BJ (cell line): ENCODE data around the gene DOCK10. TPM values are rescaled to one million over a fixed set of nuclear protein-coding genes. Genes with fewer than 3 reads are reported as not detected.
A peak's percentile ranks its signal among the peaks of the same experiment; 100 is the strongest.

Source experiments
- CTCF ChIA-PET: fragments of 350-600 bp; formaldehyde crosslinking; extraction: SDS; loops from one replicate; lab custom pipeline; 2021; ENCODE audit warnings: antibody characterized with exemption, inconsistent platforms; lab: Yijun Ruan, JAX
- POLR2A ChIA-PET: fragments of 300-600 bp; sonication (Branson Sonifier 250); formaldehyde crosslinking; extraction: SDS; loops from one replicate; lab custom pipeline; 2021; ENCODE audit warnings: antibody characterized with exemption; lab: Charles Lee
- DNase-seq: peaks from one replicate; pipeline ENCODE4 v3.0.0-alpha.2; 2011; ENCODE audit warnings: low read depth
- H3K27me3 ChIP-seq: 2 replicates; pipeline ENCODE4 v1.6.0; 2011; ENCODE audit warnings: low read length; ENCODE audit not compliant: control insufficient read depth, insufficient read depth
- H3K36me3 ChIP-seq: 2 replicates; pipeline ENCODE4 v1.5.1; 2011; ENCODE audit warnings: low read length; ENCODE audit not compliant: control insufficient read depth, insufficient read depth
- H3K4me3 ChIP-seq: 2 replicates; pipeline ENCODE4 v1.5.1; 2011; ENCODE audit warnings: low read depth, mild to moderate bottlenecking, control low read depth, low read length
- polyA plus RNA-seq: library from polyadenylated mRNA; depleted of rRNA; stranded (reverse); fragments of >200 nt; gene quantifications from 2 replicates; pipeline ENCODE4 v1.2.3, GENCODE V29; 2011
- TF ChIP-seq, protein P1 (sequence below): IDR thresholded peaks from 2 replicates; pipeline ENCODE4 v1.5.1; 2011; ENCODE audit warnings: low read depth, mild to moderate bottlenecking, control low read depth, inconsistent platforms, low read length, moderate library complexity; ENCODE audit not compliant: insufficient read depth

Gene DOCK10
- polyA plus RNA-seq, 1 experiment: 62.7 TPM

DNA sequence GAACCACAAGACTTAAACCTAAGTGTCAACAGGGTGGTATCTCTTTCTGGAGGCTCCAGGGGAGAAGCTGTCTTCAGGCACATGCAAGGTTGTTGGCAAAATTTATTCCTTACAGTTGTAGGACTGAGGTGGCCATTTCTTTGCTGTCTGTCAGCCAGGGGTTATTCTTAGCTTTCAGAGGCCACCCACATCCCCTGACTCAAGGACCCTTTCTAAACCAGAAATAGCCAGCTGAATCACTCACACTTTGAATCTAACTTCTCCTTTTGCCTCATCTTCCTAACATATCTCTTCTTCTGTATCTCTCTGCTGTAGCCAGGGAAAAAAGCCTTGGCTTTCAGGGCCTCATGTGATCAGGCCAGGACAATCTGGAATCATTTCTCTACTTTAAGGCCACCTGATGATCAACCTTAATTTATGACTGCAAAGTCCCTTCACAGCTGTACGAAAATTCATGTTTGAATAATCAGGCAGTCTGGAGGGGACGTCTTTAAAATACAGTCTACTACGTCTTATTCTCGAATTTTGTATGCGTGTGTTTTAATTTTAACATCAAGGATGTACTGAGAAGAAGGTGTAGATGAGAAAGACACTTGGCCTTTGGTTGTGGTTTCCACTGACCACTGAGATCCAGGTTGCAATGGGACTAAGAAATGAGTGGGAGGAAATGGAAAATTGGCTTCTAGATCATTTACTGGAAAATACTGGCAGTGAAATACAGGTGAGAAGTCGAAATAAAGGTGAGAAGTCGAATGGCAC is 90.4 kb downstream of the DOCK10 start:
- no peak for DNase-seq
- TF ChIP-seq, protein P1, sequence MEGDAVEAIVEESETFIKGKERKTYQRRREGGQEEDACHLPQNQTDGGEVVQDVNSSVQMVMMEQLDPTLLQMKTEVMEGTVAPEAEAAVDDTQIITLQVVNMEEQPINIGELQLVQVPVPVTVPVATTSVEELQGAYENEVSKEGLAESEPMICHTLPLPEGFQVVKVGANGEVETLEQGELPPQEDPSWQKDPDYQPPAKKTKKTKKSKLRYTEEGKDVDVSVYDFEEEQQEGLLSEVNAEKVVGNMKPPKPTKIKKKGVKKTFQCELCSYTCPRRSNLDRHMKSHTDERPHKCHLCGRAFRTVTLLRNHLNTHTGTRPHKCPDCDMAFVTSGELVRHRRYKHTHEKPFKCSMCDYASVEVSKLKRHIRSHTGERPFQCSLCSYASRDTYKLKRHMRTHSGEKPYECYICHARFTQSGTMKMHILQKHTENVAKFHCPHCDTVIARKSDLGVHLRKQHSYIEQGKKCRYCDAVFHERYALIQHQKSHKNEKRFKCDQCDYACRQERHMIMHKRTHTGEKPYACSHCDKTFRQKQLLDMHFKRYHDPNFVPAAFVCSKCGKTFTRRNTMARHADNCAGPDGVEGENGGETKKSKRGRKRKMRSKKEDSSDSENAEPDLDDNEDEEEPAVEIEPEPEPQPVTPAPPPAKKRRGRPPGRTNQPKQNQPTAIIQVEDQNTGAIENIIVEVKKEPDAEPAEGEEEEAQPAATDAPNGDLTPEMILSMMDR: no peak
- Histone ChIP-seq H3K27me3 (no peaks in the 10 kb centered on the region), H3K4me3 (no peak overlapping the region), H3K36me3 (no peaks in the 10 kb centered on the region)
- ChIA-PET CTCF (no interaction called here), POLR2A (no interaction called here)

DNA sequence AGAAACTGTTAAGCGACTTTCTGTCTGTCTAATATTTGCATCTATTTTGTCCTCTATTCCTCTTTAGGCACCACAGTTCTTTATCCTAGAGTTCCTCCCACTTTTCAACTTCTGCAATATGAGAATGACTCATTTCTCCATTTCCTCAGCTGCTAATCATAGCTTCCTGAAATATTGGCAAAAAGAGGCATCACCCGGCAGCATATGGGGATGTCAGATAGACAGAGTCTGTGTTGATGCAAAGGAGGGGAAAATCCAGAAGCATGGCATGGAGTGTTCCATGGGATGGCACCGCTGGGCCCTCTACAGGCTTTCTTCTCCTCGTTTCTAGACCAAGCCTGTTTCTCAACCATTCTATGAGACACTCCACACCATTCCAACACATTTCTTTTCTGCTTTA is 93.4 kb downstream of the DOCK10 start:
- TF ChIP-seq, protein P1: no peak
- Histone ChIP-seq H3K36me3 (no peaks in the 10 kb centered on the region), H3K27me3 (no peaks in the 10 kb centered on the region), H3K4me3 (no peak overlapping the region)
- no peak for DNase-seq
- ChIA-PET CTCF (interaction anchor here (1.3 kb wide), 1 partner anchor 54 kb away, joined by 4 read pairs; no protein-coding TSS in a partner anchor), POLR2A (no interaction called here)

DNA sequence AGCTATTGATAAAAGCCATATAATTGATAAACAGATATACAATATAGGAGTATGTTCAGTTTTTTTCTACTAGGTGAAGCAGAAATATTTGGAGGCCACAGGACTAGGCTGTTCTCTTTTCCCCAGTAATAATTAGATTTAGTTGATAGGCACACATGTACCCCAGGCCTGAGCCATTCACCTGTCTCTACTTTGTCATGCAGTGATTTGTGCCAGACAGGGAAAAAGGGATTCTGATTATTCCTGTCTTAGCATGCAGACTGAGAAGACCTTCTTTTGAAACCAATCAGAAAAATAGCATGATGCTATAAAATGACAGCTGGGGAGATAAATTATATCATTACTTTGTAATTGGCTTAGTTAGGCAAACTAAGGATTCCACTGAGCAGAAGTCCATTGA is 94.3 kb downstream of the DOCK10 start:
- Histone ChIP-seq H3K36me3 (no peaks in the 10 kb centered on the region), H3K4me3 (no peak overlapping the region), H3K27me3 (no peaks in the 10 kb centered on the region)
- TF ChIP-seq, protein P1: no peak
- ChIA-PET CTCF (interaction anchor here (1.3 kb wide), 1 partner anchor 55 kb away, joined by 4 read pairs; no protein-coding TSS in a partner anchor), POLR2A (no interaction called here)
- DNase-seq: no peak

DNA sequence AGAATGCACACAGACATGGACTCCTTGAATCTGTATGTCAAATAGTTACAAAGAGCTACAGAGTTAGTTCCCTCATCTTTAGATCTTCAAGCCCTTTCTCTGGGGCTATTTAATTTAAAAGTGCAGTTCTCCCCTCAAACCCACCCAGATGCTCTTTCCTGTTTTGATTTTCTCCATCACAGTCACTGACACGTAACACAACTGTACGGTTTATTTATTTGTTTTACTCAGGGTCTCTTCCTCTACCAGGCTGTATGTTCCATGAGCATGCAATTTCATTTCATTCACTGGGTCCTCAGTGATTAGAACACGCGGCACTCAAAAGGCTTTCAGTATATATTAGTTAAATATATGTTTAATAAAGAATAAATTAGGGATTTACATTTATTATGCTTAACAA is 94.7 kb downstream of the DOCK10 start:
- TF ChIP-seq, protein P1: no peak
- Histone ChIP-seq H3K4me3 (no peak overlapping the region), H3K36me3 (no peaks in the 10 kb centered on the region), H3K27me3 (no peaks in the 10 kb centered on the region)
- no peak for DNase-seq
- CTCF ChIA-PET: interaction anchor here (1.1 kb wide), 1 partner anchor 13 kb away, joined by 3 read pairs; no protein-coding TSS in a partner anchor
- POLR2A ChIA-PET: no interaction called here

DNA sequence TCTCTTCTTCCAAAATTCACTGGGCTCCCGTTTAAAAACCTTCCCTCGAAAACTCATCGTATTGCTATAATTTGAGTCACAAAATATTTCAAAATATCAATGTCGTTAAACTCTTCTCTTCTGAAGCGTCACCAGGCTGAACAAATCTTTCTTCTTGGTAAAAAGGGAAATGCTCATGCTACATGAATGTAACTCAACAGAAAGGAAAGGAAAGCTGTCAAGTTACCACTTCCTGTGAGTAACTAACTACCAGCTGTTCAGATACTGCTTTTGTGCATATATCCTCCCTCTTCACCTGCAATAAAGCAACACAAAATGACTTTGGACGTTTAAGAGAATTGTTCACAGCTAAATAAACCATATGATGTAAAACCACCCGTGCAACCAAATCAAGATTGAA is 95.4 kb downstream of the DOCK10 start:
- TF ChIP-seq, protein P1: no peak
- Histone ChIP-seq H3K27me3 (no peaks in the 10 kb centered on the region), H3K4me3 (no peak overlapping the region), H3K36me3 (no peaks in the 10 kb centered on the region)
- ChIA-PET POLR2A (no interaction called here), CTCF (interaction anchor here (1.1 kb wide), 1 partner anchor 12 kb away, joined by 3 read pairs; no protein-coding TSS in a partner anchor)
- peak; percentile 33 for DNase-seq
